ENCODE results near the gene RIPK3. TPM values are rescaled to one million over a fixed set of nuclear protein-coding genes. Genes with fewer than 3 reads are reported as not detected.

RIPK3 gene
- polyA plus RNA-seq, 2 of the 4 experiments (the other 2 are of a cell fraction) = not detected

DNA sequence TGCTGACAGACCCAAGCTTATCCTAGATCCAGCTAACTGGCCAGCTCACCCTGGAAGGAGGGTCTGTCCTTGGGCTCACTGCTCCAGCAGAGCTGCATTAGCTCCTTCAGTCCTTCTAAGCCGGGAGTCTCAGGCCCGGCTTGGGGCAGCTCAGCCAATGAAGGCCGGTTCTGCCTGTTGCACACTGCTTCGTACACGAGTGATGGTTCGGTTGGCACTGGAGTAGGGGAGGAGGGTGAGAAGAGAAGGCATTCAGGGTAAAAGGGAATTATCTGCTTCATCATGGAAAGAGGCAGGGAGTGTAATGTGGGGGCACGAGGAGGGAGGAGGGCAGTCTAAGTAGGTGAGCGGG, 2.0 kb downstream of the RIPK3 start:
- ChIA-PET CTCF (interaction anchor here (1.2 to 46.6 kb wide), 7 partner anchors 10 to 92 kb away, joined by 4 to 1142 read pairs (median 8); partner anchors contain the start of genes CBLN3, CIDEB and KHNYN), POLR2A (interaction anchor here (1.3 kb wide), 1 partner anchor 94 kb away, joined by 4 read pairs; no protein-coding TSS in a partner anchor)
- Histone ChIP-seq H3K4me1 (no peaks in the 10 kb centered on the region), H3K27ac (no peak overlapping the region), H3K4me2 (no peak overlapping the region), H3K9me3 (no peaks in the 10 kb centered on the region), H3K4me3 (no peak overlapping the region)
- ATAC-seq (no peak), FAIRE-seq (no peak), DNase-seq (ENCODE audit: low read depth in 1 of 2, low spot score in 1 of 2) (no peak)
- TF ChIP-seq, protein P1, sequence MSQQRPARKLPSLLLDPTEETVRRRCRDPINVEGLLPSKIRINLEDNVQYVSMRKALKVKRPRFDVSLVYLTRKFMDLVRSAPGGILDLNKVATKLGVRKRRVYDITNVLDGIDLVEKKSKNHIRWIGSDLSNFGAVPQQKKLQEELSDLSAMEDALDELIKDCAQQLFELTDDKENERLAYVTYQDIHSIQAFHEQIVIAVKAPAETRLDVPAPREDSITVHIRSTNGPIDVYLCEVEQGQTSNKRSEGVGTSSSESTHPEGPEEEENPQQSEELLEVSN (IDR thresholded peaks at IDR 0.05; ENCODE audit: borderline replicate concordance, low read depth) = no peak
- TF ChIP-seq RCOR1 (IDR thresholded peaks at IDR 0.05; ENCODE audit: low read depth, low read length) (no peak), MAFK (IDR thresholded peaks at IDR 0.05; ENCODE audit: partially characterized antibody) (no peak), RNF2 (IDR thresholded peaks at IDR 0.05; ENCODE audit: borderline replicate concordance, low read depth) (no peak), MYC (IDR thresholded peaks at IDR 0.05; ENCODE audit: borderline replicate concordance, low read length) (no peak), ZC3H11A (IDR thresholded peaks at IDR 0.05) (no peak), KDM1A (IDR thresholded peaks at IDR 0.05; ENCODE audit: low read depth) (no peak)
- TF ChIP-seq, protein P2, sequence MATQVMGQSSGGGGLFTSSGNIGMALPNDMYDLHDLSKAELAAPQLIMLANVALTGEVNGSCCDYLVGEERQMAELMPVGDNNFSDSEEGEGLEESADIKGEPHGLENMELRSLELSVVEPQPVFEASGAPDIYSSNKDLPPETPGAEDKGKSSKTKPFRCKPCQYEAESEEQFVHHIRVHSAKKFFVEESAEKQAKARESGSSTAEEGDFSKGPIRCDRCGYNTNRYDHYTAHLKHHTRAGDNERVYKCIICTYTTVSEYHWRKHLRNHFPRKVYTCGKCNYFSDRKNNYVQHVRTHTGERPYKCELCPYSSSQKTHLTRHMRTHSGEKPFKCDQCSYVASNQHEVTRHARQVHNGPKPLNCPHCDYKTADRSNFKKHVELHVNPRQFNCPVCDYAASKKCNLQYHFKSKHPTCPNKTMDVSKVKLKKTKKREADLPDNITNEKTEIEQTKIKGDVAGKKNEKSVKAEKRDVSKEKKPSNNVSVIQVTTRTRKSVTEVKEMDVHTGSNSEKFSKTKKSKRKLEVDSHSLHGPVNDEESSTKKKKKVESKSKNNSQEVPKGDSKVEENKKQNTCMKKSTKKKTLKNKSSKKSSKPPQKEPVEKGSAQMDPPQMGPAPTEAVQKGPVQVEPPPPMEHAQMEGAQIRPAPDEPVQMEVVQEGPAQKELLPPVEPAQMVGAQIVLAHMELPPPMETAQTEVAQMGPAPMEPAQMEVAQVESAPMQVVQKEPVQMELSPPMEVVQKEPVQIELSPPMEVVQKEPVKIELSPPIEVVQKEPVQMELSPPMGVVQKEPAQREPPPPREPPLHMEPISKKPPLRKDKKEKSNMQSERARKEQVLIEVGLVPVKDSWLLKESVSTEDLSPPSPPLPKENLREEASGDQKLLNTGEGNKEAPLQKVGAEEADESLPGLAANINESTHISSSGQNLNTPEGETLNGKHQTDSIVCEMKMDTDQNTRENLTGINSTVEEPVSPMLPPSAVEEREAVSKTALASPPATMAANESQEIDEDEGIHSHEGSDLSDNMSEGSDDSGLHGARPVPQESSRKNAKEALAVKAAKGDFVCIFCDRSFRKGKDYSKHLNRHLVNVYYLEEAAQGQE (IDR thresholded peaks at IDR 0.05) = no peak
- 80% methylated on average over 8 of the region's 8 CpGs for WGBS (ENCODE audit: missing lambda C conversion rate)

DNA sequence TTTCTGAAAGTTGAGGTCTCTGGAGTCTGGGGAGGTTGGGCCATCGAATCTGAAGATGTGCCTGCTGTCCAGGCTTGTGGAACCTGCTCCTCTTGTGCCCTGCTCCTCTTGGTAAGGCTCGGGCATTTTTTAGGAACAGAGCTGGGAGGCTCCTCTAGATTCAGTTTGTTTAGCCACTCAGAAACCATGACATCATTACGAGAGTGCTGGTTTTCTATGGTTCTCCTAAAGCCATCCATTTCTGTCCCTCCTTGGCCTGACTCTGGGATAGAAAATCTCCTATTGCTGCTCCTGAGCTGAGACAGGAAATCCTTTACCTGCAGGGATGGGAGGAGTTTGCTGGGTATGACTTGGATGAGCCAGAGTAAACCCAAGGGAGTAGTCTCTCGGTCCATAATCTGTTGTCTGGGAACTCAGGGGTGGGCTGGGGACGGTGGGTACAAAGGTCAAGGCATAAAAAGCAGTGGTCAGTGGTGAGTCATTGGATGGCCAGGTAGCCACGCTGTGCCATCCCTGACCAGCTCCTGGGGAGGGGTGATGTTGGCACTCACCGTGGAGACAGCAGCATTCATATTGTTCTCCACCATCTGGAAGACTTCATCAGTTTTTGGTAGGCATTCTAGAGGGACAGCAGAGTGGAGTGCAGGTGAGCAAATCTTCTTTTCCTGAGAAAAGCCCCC, 2.5 kb downstream of the RIPK3 start:
- WGBS (ENCODE audit: missing lambda C conversion rate) = 34% methylated on average over 7 of the region's 7 CpGs
- H3K9me3 ChIP-seq = no peaks in the 10 kb centered on the region
- TF ChIP-seq POLR2AphosphoS2 (conservative IDR thresholded peaks at IDR 0.05; ENCODE audit: low read length) (no peak), BCL3 (IDR thresholded peaks at IDR 0.05) (no peak), ELK1 (IDR thresholded peaks at IDR 0.05; ENCODE audit: low read depth, low read length) (no peak)
- H3K4me1 ChIP-seq = peaks cover 3% of the 10 kb centered on the region; the same call in 1 of the 3 replicates
- ChIA-PET POLR2A (interaction anchor here (1.3 kb wide), 1 partner anchor 94 kb away, joined by 4 read pairs; no protein-coding TSS in a partner anchor), CTCF (interaction anchor here (1.2 to 46.6 kb wide), 7 partner anchors 10 to 93 kb away, joined by 4 to 1142 read pairs (median 8); partner anchors contain the start of genes CBLN3, CIDEB and KHNYN)
- no peak overlapping the region for H3K4me3 ChIP-seq
- FAIRE-seq = no peak
- no peak for DNase-seq (ENCODE audit: low read depth in 1 of 2, low spot score in 1 of 2)
- no peak overlapping the region for H3K4me2 ChIP-seq
- no peak for ATAC-seq
- H3K27ac ChIP-seq = no peak overlapping the region

DNA sequence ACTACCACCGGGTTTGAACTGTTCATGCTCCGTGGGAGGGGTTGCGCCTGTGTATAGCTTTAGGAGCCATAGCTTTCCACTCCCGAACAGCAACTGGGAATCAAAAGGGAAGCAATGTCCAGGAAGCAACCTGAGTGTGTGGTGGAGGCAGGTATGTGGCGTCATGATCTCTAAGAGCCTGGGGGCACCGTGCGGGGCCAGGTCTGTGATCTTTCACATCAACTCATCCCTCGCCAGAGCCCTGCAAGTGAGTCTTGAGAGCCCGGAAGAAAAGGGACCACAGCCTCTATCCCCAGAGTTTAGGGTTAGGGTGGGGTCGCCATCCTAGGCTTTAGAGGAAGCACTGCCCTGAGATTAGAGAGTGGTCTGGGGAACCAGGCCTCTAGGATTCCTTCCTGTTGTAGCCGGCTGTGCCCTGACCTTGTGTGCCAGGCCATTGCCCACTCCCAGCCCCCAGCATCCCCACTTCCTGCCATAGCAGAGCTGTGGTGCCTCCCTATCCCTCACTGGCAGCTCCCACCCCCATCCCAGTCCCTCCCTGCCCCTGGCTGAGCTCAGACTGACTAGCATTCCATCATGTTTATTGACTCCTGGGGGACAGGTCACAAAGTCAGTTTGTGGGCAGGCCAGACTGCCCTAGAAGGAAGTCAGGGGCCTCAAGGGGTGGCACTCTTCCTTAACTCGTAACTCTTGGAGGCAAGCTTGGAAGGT, 4.2 kb downstream of the RIPK3 start:
- Histone ChIP-seq H3K4me1 (peaks cover 3% of the 10 kb centered on the region; the same call in 1 of the 3 replicates), H3K9me3 (no peaks in the 10 kb centered on the region), H3K4me3 (no peak overlapping the region), H3K4me2 (no peak overlapping the region), H3K27ac (no peak overlapping the region)
- ChIA-PET POLR2A (interaction anchor here (1.5 kb wide), 1 partner anchor 94 kb away, joined by 6 read pairs; the partner anchor contains the start of genes CBLN3 and KHNYN), CTCF (interaction anchor here (1.0 to 46.6 kb wide), 8 partner anchors 9 to 105 kb away, joined by 3 to 1142 read pairs (median 23); partner anchors contain the start of genes CBLN3, CIDEB, KHNYN and SDR39U1)
- TF ChIP-seq SREBF2 (IDR thresholded peaks at IDR 0.05) = no peak
- TF ChIP-seq, protein P3, sequence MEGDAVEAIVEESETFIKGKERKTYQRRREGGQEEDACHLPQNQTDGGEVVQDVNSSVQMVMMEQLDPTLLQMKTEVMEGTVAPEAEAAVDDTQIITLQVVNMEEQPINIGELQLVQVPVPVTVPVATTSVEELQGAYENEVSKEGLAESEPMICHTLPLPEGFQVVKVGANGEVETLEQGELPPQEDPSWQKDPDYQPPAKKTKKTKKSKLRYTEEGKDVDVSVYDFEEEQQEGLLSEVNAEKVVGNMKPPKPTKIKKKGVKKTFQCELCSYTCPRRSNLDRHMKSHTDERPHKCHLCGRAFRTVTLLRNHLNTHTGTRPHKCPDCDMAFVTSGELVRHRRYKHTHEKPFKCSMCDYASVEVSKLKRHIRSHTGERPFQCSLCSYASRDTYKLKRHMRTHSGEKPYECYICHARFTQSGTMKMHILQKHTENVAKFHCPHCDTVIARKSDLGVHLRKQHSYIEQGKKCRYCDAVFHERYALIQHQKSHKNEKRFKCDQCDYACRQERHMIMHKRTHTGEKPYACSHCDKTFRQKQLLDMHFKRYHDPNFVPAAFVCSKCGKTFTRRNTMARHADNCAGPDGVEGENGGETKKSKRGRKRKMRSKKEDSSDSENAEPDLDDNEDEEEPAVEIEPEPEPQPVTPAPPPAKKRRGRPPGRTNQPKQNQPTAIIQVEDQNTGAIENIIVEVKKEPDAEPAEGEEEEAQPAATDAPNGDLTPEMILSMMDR (IDR thresholded peaks at IDR 0.05) = no peak
- no peak for TF ChIP-seq FOSB (CRISPR knock-in tag; IDR thresholded peaks at IDR 0.05)
- no peak for ATAC-seq
- 82% methylated on average over 12 of the region's 12 CpGs for WGBS (ENCODE audit: missing lambda C conversion rate)
- no peak for FAIRE-seq
- DNase-seq (ENCODE audit: low read depth in 1 of 2, low spot score in 1 of 2) = no peak
